Effector memory CD4-positive, alpha-beta T cell (primary cell): Measurements from ENCODE around the gene CX3CR1.

Experiments used
- DNase-seq, 3 donors: peaks; one replicate each; pipeline ENCODE4 v3.0.0-alpha.2; 2020
- H3K27ac ChIP-seq: 2 replicates; pipeline ENCODE4 v1.7.0; 2013; ENCODE audit warnings: mild to moderate bottlenecking, low read length, moderate library complexity; ENCODE audit not compliant: insufficient read depth, poor library complexity, severe bottlenecking
- H3K27me3 ChIP-seq: replicated peaks from 2 replicates; pipeline ENCODE4 v1.7.0; 2013; ENCODE audit warnings: mild to moderate bottlenecking, low read length; ENCODE audit not compliant: insufficient read depth, control insufficient read depth, poor library complexity, severe bottlenecking
- H3K36me3 ChIP-seq: 2 replicates; pipeline ENCODE4 v1.7.0; 2013; ENCODE audit warnings: mild to moderate bottlenecking, low read length, moderate library complexity; ENCODE audit not compliant: control insufficient read depth, insufficient read depth
- H3K4me1 ChIP-seq: 2 replicates; pipeline ENCODE4 v1.7.0; 2013; ENCODE audit warnings: low read length, mild to moderate bottlenecking; ENCODE audit not compliant: control insufficient read depth, insufficient read depth, poor library complexity, severe bottlenecking
- H3K4me3 ChIP-seq: 2 replicates; pipeline ENCODE4 v1.7.0; 2013; ENCODE audit warnings: low read length, low read depth, mild to moderate bottlenecking; ENCODE audit not compliant: insufficient read depth, poor library complexity, severe bottlenecking
- H3K9me3 ChIP-seq: 2 replicates; pipeline ENCODE4 v1.7.0; 2013; ENCODE audit warnings: mild to moderate bottlenecking, low read length, moderate library complexity; ENCODE audit not compliant: control insufficient read depth

Gene CX3CR1

DNA sequence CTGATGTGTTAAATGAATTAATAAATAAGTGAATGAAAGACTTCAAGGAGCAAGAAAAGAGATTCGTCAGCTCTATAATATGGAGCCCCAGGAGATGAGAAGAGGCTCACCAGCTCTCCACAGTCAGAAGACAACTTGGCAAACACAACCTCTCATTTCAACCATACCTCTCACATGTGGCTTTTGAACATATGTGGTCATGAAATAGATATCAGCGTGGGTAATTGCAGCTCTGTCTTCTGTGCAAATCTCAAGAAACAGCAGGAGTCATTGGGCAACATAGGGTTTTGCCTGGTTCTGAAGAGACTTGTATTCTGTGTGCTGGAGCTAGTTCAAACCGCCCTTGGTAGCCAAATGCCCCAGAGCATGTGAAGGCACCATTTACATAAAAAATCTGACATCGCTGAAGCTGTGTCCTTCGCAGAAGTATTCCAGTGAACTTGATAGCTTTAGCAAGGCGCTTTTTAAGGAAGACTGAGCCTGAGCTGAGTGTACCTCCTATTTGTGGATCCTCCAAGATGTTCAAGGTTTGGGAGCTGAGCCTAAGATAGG lies 8.4 kb downstream of the CX3CR1 start:
- no peaks in the 10 kb centered on the region for H3K36me3 ChIP-seq
- no peaks in the 10 kb centered on the region for H3K27me3 ChIP-seq
- no peak overlapping the region for H3K27ac ChIP-seq
- H3K9me3 ChIP-seq = no peaks in the 10 kb centered on the region
- no peak overlapping the region for H3K4me3 ChIP-seq
- DNase-seq = no peak
- H3K4me1 ChIP-seq = peaks cover 10% of the 10 kb centered on the region

DNA sequence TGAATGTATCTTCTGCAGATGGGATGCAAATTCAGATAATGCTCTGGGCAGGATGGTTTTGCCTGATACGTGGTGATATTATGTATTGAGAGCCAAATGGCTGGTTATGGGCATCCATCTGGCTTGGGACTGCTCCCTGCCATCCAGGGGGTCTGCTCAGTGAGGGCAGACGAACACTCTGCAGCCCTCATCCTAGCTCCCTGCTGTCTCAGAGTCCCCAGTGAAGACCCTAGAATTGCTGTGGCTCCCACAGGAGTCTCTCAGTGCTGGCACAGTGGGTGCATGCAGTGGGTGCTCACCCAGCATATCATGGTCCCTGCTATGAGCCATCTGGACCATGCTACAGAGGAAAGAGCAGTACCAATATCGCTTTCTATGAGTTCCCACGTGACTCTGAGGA lies 10.3 kb downstream of the CX3CR1 start:
- no peaks in the 10 kb centered on the region for H3K36me3 ChIP-seq
- H3K4me3 ChIP-seq = no peak overlapping the region
- H3K4me1 ChIP-seq = peaks cover 10% of the 10 kb centered on the region
- no peaks in the 10 kb centered on the region for H3K9me3 ChIP-seq
- H3K27ac ChIP-seq = no peak overlapping the region
- no peak for DNase-seq
- no peaks in the 10 kb centered on the region for H3K27me3 ChIP-seq

DNA sequence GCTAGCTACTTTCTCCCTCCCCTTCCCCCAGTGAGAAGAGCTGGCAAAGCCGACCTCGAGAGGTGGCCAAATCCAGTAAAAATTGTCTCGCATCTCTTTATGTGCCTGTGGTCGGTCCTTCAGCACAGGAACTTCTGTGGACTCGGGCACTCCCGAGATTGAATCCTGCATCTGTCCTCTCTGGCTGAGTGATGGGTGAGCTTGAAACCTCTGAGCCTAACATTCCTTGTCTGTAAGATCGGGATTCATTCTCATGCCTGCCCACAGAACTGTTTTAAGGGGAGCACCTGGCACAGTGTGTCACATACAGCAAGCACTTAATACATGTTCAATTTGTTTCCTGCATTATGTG lies 11.3 kb downstream of the CX3CR1 start:
- no peak for DNase-seq
- Histone ChIP-seq H3K9me3 (no peaks in the 10 kb centered on the region), H3K27me3 (no peaks in the 10 kb centered on the region), H3K27ac (no peak overlapping the region), H3K4me1 (peaks cover 10% of the 10 kb centered on the region), H3K4me3 (no peak overlapping the region), H3K36me3 (no peaks in the 10 kb centered on the region)

DNA sequence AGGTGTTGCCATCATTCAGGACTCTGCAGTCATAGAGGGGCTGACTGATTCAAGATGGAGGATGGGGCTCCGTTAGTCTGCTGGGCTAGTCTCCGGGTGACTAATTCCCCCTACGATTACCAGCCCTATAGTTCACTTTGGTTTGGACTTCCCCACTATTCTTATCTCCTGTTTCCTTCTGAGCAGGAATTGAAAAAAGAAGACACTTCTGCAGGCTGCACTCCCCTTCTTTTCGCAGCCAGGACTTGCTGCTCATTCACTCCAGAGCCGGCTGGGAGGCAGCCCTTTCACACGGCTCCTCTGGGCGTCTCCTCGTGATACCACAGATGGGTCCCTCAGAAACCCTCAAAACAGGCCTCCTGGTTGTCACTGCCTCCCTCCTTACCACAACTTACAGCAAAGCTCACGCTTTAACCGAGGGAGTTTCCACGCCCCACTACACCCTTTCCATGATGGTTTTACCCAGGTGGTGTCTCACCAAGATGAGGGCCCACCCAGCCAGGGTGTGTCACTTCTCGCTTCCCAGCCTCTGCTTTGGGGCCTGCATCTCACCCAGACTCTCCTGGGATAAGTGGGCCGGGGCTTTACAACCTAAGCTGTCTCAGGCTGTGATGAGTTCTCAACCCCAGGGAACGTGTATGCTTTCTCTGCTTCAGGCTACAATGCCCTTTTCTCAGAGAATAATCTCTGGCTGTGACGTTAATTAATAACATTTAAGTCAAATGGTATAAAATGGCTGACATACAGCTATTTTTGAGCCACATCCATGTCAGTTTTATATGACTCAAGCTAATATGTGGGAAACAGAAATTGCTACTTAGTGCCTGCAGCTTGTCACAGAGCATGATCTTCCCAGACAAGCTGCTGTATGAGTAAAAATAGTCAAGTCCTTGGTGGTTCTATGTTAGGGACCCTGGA lies 11.9 kb downstream of the CX3CR1 start:
- H3K27ac ChIP-seq = peak overlapping the region; percentile 46
- DNase-seq = peak; percentile 58 to 72 (median 70)
- peaks cover 10% of the 10 kb centered on the region for H3K4me1 ChIP-seq

DNA sequence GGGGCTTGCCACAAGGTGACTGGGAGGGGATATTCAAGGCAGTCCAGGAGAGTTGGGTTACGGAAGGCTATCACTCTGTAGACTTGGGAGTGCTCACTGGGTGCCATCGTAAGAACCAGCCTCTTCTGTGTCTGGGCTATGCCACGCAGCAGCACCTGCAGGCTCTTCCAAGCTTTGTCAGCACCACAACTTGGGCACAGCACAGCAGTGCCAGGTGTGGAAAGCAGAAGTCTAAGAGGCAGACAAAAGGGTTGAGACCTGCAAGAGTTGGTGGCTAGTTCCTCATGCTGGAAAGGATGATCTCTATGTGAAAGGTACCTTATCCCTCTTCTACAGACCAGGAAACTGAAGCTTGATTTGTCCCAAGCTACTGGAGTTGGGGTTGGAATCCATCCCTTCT lies 15.8 kb downstream of the CX3CR1 start:
- peaks cover 12% of the 10 kb centered on the region for H3K4me1 ChIP-seq
- DNase-seq = no peak
- no peak overlapping the region for H3K4me3 ChIP-seq
- peaks cover 4% of the 10 kb centered on the region for H3K27me3 ChIP-seq
- no peaks in the 10 kb centered on the region for H3K9me3 ChIP-seq
- no peak overlapping the region for H3K27ac ChIP-seq
- no peaks in the 10 kb centered on the region for H3K36me3 ChIP-seq

More for the DNA sequence above, 11.9 kb downstream of the CX3CR1 start:
- H3K9me3 ChIP-seq = no peaks in the 10 kb centered on the region
- H3K27me3 ChIP-seq = no peaks in the 10 kb centered on the region
- no peak overlapping the region for H3K4me3 ChIP-seq
- H3K36me3 ChIP-seq = no peaks in the 10 kb centered on the region

DNA sequence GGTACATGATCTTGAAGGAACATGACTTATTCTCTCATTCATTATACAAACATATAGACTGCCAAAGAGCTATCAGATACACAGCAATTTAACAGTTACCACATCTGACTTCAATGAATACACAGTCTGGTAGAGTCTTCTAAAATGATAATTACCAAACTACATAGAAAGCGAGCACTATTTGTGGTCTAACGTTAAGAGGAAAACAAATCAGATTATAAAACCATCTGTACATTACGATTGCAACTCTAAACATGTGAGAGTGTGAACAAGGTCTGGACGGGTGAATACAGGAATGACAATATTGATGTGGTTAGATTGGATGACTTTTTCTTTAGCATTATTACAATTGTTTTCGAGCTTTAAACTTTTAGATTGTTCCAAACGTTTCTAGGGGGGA lies 16.3 kb downstream of the CX3CR1 start:
- Histone ChIP-seq H3K4me1 (peaks cover 12% of the 10 kb centered on the region), H3K27ac (no peak overlapping the region), H3K9me3 (no peaks in the 10 kb centered on the region), H3K36me3 (no peaks in the 10 kb centered on the region), H3K27me3 (peaks cover 4% of the 10 kb centered on the region), H3K4me3 (no peak overlapping the region)
- no peak for DNase-seq

DNA sequence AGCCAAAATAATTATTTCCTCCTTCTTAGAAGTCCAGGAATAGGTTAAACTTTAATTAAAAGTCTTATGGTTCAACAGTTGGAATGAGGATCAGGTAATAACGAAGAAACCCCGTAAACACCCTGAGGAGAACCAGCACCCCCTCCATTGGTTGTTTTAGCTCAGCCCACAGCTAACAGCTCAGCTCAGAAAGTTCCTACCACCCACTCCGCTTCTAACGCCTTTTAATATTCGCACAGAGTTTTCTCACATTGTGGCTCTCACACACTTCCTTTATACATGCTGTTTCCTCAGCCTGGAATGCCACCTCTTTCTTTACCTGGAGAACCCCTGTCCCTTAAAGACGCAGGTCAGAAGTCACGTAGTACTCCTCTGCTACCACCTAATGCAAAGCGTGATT lies 17.0 kb downstream of the CX3CR1 start:
- no peaks in the 10 kb centered on the region for H3K9me3 ChIP-seq
- no peak for DNase-seq
- no peak overlapping the region for H3K4me3 ChIP-seq
- peaks cover 11% of the 10 kb centered on the region for H3K4me1 ChIP-seq
- peaks cover 4% of the 10 kb centered on the region for H3K27me3 ChIP-seq
- no peaks in the 10 kb centered on the region for H3K36me3 ChIP-seq
- H3K27ac ChIP-seq = no peak overlapping the region

DNA sequence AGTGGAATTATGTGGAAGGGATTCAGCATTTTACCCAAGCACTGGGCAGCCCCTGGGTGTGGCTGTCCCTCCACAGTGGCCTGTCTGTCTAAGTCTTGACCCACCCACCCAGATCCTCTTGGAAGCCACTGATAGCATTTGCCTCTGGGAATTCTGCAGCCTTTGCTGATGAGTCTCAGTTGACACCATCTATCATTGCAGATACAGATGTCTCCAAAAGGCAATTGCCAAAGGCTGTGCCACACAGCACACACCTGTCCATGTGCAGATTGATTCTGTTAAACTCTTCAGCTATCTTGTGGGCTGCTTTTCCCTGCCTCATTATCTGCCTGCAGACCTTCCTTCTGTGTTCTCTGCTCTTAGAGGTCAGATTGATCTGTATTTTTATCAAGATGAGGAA lies 18.1 kb downstream of the CX3CR1 start:
- Histone ChIP-seq H3K4me1 (peaks cover 2% of the 10 kb centered on the region), H3K9me3 (no peaks in the 10 kb centered on the region), H3K27me3 (peaks cover 4% of the 10 kb centered on the region), H3K36me3 (no peaks in the 10 kb centered on the region), H3K4me3 (no peak overlapping the region), H3K27ac (no peak overlapping the region)
- no peak for DNase-seq

DNA sequence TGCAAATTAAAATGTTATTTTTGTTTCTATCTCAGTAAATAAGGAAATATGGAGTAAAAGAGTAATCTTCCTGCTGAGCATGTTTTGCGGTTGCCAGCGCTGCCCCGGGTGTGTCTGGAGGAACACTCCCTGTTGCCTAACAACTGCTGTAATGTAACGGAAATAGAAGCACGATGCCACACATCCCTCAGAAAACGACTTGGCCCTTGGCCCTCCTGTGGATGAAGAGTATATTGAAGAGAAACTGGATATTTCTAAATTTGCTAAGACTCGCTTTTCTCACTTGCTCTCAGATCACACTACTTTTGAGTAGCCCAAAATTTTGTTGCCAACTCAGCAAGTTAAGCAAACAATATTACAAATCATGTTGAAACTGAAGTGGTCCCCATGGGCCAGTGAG lies 18.9 kb downstream of the CX3CR1 start:
- H3K4me1 ChIP-seq = peaks cover 2% of the 10 kb centered on the region
- H3K4me3 ChIP-seq = no peak overlapping the region
- no peaks in the 10 kb centered on the region for H3K36me3 ChIP-seq
- peak; percentile 44 to 55 (median 51) for DNase-seq
- H3K27ac ChIP-seq = no peak overlapping the region
- no peaks in the 10 kb centered on the region for H3K9me3 ChIP-seq
- H3K27me3 ChIP-seq = peaks cover 4% of the 10 kb centered on the region

DNA sequence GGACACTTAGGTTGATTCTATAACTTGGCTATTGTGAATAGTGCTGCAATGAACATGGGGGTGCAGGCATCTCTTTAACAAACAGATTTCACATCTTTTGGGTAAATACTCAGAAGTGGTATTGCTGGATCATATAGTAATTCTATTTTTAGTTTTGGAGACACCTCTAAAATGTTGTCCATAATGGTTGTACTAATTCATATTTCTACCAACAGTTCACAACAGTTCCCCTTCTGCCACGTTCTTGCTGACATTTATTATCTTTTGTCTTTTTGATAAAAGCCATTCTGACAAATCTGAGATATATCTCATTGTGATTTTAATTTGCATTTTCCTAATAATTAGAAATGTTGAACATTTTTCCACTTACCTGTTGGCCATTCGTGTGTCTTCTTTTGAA lies 19.5 kb downstream of the CX3CR1 start:
- Histone ChIP-seq H3K27ac (no peak overlapping the region), H3K27me3 (peaks cover 4% of the 10 kb centered on the region), H3K4me1 (peaks cover 2% of the 10 kb centered on the region), H3K4me3 (no peak overlapping the region), H3K36me3 (no peaks in the 10 kb centered on the region), H3K9me3 (no peaks in the 10 kb centered on the region)
- no peak for DNase-seq
